NCI-H1417 (cell line): Measurements from ENCODE around the gene EGFL7.

ENCODE experiments used
- DNase-seq, 3 experiments: peaks; one replicate each; lab custom pipeline; 2025; lab: John Stamatoyannopoulos, UW

Gene EGFL7

DNA sequence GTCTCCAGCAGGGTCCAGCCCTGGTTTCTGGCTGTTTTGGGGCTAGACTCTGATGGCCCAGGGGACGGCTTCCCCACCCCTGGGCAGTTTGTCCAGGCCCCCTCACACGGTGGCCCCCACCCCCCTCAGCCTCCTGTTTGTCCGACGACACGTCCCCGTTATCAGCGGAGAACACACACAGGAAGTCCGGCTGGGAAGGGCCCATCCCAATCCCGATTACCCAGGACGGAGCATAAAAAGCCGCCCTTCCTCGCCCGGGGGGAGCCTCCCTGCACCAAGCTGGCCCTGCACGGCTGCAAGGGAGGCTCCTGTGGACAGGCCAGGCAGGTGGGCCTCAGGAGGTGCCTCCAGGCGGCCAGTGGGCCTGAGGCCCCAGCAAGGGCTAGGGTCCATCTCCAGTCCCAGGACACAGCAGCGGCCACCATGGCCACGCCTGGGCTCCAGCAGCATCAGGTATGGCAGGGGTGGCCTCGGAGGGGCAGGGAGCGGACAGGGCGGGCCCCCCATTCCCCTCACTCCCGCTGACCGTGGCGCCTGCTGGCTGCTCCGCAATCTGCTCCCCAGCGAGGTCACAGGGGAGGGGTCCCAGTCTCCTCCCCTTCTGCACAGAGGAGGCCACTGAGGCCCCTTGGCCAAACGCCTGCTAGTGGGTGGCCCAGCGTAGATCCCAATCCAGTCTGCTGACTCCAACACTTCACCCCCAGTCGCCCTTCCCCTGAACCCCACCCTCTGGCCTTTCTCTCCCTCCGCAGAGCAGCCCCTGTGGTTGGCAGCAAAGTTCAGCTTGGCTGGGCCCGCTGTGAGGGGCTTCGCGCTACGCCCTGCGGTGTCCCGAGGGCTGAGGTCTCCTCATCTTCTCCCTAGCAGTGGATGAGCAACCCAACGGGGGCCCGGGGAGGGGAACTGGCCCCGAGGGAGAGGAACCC, at the start of gene EGFL7:
TSS of gene EGFL7 (plus strand) at position 261 of the 926 bp plus-strand sequence. CDS start 5,367 bp downstream, outside the sequence.
- DNase-seq, result no peak

DNA sequence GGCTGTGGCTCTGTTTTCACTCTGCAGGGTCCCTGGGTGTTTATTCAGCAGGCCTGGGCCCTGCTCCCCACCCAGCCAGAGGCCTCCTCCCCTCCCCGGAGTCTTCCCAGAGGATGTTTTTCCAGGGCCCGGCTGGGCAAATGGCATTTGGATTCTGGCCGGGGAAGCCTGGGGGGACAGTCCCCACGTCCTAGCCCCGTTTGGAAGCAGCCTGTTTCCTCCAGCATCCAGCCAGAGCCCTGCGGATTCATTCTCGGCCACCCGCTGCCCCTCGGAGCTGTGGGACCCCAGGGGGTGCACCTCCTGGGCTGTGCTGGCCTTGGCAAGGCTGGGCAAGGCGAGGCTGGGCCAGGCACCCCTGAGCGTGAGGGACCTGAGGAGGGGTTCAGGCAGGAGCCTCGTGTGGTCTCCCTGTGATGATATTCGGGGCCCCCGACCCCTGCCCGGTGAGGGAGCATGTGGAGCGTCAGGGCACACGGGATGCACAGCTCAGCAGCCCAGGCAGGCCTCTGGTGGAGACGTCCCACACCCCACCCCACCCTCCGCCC, 48.8 kb upstream of the EGFL7 start:
- no peak for DNase-seq

DNA sequence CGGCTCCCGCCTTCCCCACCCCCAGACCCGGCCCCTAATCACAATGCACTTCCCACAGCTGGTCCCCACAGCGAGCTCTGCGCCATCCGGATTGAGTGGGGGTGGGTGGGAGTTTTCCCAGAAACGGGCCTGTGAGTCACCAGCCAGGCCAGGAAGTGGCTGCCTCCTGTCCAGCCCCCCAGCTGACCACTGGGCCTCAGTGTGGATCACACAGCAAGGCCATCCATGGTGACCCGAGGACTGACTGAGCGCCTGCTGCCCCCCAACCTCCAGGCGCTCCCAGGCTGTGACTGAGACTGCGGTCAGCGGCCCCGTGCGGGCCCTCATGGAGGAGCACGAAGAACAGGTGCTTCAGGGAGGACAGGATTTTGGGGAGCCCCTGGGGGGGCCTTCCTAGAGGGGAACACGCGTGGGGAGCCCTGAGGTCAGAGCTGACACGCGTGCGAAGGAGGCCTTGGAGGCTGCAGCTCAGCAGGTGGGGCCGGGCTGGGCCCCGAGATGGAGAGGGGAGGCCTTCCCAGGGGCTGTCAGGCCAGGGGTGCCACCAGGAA, 48.3 kb upstream of the EGFL7 start:
- no peak for DNase-seq

DNA sequence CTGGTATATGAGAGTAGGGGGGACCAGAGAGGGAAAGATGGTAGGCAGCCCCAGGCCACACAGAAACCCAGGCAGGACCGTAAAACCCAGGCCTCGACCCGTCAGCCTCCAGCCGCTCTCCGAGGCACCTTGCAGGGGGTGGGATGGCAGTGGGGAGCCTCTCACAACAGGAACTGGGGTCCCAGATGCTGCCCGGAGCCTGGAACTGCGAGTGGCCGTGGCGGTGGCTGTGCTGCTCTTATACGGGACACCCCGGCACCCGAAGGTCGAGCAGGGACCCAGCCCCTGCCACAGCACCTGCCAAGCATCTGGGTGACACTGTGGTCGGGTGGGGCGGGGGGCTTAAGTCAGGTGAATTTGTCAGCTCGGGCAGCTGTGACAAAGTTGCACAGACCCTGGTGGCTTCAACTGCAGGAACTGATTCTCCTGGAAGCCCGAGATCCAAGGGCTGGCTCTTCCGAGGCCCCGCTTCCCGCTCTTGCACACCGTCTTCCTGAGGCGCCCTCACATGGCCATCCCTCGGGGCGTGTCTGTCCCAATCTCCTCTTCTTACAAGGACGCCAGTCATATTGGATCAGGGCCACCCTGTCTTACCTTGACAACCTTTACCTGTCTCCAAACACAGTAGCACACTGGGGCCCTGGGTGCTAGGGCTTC, 47.6 kb upstream of the EGFL7 start:
- DNase-seq, result no peak

DNA sequence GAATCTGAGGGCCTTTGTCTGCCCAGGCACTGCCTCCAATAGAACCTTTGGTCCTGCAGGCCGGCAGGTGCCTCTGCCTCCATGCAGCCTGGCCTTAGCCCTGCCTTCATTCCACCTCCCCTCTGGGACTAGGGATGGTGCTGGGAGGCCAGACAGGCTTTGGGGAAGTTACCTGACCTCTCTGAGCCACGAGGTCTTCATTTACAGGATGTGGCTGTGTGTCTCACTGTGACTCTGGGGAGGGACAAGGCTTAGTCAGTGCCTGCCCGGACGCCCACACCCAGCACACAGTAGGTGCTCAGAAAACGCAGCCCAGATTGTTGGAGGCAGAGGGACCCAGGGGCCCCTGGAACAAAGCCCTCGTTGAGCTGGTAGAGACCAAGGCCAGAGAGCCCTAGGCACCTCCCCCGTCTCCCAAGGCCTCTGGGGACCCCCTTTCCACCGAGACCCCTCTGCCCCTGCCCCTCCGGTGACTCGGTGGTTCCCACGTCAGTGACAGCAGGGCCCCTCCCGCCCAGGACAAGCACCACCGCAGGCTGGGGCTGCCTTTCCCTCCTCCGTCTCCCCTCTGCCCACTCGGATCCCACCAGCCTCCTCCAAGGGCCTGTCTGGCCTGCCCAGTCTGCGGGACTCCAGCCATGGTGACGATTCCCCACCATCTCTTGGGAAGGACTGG, 46.9 kb upstream of the EGFL7 start:
- DNase-seq, result no peak

DNA sequence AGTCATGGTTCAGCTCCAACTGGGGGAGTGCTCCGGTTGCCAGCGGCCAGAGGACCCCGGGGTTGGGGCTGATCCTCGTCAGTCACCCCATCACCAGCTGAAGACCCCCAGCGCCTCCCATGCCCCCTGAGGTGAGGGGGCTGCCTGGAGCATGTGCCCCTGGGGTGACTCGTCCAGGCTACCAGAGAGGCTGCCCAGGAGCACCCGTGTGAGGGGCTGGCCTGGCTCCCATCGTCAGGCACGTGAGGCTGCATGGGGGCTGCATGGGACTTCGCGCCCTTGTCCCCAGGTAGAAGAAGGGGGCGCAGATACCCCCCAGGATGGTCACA, 46.4 kb upstream of the EGFL7 start:
- DNase-seq, result no peak

DNA sequence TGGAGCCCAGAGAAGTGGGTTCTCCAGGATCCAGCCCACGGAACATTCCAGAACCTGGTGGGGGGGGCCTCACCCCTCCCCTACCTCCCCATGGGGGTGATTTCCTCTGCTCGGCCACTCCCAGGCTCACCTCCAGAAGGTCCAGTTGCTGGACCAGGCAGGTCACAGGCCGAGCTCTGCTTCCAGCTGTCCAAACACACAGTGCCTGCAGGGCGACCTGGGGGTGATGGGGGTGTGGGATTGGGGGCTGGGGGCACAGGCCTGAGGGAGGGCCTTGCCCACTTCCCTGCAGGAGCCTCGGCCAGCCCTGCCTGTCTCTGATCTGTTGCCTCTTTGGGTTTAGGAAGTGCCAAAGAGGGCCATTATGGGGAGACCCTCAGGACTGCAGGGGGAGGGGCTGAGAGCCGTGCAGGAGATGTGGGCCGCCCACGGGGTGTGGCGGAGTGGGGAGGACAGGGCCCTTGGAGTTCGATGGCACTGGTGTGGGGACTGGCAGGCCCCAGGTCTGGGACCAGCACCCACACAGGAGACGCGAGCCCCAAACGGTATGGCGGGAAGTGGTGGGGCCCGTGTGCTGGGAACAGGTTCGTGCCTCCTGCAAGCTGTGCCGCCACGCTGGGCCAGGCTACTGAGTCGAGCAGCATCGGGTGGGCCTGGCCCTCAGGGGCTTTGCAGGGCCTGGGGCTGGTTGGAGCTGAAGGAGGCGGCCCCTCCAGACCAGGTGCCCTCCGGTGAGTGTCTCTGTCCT, 45.6 kb upstream of the EGFL7 start:
- no peak for DNase-seq

DNA sequence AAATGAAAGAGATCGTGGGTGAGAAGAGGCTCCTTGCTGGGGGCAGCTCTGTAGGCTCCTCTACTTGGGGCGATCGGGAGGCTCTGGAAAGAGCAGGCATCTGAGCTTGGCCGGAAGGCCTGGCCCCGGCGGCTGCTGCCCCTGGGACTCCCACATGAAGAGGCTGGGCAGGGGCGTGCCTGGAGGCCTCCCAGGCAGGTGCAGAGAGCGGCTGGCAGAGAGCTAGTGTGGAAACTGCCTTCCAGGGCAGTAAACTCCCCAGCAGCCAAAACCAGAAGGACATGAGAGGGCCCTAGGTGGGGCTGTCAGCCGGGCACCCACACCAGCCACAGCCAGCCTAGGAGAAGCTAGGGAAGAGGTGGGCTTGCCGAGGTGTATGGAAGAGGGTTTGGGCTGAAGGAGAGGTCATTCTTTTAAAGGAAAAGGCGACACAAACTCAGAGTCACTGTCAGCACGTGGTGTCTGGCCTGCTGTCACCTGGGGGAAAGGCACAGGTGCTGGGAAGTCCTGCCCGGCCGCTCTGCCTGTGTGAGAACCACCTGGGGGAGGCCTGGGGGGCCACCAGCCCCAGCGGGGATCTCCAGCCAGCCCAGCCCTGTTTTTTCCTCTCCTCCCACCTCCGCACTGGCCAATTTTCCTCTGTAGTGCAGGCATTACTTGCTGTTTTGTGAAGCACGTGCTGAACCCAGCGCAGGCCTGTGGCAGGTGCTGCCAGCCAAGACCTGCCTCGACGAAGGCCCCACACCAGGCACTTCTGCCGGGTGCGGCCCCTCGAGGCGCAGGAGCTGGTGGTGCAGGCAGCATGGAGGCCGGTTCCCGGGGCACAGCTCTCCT, 44.8 kb upstream of the EGFL7 start:
- peak; percentile 14 to 78 (median 73) for DNase-seq

DNA sequence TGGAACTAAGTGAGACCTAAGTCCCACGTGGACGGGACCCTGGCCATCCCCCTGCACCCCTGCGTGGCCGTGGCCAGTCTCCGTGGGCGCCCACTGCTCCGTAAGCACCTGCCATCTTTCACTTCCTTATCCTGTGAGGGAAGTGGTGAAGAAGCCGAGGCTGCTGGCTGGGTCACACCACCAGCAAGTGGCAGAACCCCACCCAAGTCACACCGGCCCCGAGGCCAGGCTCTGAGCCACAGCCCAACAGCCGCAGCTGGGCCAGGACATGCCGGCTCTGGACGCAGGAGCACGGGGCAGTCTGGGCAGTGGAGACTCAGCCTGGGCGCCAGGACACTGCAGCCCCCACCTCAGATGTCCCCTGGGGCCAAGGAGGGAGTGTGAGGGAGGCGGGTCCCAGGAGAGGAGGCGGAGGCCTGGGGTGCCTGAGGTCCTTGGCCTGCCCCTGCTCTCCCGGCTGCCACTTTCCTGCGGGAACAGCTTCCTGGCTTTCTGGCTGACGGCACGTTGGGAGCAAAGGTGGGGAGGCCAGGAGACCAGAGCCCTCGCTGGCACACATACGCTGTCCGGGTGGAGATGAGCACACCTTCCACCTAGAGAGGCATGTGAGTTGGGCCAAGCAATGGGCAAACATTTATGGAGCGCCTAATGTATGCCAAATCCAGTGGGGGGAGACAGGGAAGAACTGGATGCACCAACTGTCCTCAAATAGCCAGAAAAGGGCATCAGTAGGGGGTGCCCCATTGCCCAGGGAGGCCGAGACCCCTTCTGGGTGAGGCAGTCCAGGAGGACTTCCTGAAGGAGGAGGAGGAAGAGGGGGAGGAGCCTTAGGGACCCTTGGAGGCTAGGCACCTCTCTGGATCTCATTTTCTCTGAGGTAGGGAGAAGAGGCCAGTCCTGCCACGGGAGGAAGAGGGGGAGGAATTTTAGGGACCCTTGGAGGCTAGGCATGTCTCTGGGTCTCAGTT, 43.9 kb upstream of the EGFL7 start:
- no peak for DNase-seq

DNA sequence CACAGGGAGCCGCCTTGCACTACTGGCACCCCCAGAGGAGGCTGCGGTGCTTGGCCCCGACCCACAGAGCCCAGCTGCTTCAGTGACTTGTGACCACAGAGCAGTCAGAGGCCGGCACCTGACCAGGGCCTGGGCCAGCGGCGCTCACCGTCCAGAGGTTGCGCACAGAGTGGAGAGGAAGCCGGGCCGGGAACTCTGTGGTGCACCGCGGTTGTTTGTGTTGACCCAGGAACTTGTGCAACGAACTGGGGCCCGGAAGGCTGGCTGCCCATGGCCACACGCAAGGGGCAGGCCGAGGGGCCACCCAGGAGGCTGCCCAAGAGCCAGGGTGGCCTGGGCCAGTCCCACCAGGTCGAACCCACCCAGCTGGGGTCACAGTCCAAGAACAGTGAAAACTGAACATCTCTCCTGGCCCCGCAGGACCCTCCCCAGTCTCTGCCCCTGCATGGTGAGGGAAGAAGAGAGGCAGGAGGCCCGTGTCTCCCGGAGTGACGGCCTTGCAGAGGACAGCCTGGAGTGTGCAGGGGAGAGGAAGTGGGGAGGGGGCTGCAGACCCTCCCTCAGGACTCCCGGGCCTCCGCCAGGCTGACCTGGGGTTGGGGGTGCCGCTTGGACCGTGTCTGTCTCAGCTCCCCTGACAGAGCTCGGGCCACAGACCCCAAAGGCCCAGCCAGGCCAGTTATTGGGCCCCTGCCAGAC, 42.8 kb upstream of the EGFL7 start:
- DNase-seq, result no peak

DNA sequence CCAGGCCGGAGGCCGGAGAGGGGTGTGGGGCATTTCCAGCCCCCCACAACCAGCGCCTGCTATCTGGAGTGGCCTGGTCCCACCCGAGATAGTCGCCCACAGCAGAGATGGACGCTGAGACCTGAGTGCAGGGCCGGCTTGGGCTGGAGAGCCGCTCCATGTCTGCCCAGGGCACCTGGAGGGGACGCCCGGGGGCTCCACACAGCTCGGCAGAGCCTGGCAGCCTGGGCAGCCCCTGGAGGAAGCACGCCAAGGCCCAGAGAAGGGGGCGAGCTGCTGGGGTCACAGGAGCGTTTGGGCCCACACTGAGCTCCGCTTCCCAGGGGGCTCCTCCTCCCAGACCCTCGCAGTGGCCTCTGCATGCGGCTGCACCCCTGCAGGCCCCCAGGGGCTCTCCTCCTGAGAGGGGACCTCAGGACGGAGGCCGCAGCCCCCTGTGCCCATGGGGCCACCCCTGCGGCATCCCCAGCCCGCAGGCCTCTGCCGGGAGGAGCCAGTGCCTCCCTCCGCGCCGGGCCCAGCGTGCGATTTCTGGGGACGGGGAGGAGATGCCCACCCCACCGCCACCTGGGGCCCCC, 42.2 kb upstream of the EGFL7 start:
- DNase-seq, result no peak

DNA sequence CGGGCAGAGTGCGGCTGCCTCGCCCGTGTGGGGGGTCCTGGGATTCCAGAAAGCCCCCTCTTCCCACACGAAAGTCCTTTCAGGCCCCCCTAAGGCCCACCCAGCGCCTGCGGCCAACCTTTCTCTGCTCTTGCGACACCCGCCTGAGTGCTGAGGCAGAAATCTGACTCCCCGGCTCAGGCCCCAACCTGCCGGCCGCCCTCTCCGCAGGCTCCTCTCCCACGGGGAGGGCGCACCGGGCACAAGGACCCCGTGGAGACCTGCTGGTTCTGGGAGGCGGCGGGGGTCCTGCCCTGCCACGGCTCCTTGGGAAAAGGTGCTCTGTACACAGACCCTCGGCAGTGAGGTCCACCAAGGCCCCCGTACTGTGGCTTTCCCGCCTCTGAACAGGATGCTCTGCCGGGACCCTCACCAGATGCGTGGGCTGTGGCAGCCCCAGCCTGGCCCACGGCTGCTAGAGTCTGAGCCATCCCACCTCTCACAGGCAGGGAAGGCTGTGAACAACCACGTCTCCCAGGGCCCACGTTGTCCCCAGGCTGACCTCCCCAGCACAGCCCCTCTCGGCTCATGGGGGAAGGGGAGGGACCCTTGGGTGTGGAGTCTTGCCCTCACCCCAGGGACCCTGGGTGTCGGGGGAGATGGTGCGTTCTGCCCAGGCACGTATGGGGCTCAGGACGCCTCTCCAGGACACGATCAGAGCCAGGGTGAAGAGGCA, 41.5 kb upstream of the EGFL7 start:
- peak in 1 of 3 experiments; percentile 1 for DNase-seq

DNA sequence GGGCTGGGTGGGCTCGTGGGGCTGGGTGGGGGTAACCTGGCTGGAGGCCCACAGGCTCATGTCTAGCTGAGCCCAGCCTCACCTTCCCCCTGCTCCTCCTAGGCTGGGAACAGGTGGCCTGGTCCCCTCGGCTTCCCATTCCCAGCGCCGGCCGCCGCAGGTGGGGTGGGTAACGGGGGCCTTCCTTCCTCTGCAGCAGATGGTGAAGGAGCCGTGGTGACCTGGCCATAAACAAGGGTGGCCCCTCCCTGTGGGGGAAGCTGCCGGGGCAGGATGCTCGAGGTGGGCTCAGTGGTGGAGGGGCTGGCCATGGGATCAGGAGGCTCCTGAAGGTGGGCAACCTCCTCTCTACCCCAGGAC, 41.0 kb upstream of the EGFL7 start:
- DNase-seq, result no peak

DNA sequence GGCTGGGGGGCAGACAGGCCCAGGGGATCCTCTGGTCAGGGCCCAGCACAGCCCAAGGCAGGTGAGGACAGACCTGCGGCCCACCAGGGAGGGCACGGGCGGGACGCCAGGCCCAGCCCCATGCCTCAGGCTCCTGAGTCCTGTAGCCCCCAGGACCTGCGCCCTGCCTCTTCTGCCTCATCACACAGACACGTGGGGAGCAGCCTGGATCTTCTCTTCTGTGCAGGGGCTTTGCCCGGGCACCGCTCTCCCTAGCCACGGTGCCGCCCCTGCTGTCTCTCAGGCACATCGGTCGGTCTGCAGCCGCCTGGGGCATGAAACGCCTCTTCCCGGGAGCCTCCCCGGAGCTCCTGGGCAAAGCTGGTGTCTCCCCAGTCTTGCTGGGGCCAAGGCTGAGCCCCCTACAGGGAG, 40.2 kb upstream of the EGFL7 start:
- no peak for DNase-seq

DNA sequence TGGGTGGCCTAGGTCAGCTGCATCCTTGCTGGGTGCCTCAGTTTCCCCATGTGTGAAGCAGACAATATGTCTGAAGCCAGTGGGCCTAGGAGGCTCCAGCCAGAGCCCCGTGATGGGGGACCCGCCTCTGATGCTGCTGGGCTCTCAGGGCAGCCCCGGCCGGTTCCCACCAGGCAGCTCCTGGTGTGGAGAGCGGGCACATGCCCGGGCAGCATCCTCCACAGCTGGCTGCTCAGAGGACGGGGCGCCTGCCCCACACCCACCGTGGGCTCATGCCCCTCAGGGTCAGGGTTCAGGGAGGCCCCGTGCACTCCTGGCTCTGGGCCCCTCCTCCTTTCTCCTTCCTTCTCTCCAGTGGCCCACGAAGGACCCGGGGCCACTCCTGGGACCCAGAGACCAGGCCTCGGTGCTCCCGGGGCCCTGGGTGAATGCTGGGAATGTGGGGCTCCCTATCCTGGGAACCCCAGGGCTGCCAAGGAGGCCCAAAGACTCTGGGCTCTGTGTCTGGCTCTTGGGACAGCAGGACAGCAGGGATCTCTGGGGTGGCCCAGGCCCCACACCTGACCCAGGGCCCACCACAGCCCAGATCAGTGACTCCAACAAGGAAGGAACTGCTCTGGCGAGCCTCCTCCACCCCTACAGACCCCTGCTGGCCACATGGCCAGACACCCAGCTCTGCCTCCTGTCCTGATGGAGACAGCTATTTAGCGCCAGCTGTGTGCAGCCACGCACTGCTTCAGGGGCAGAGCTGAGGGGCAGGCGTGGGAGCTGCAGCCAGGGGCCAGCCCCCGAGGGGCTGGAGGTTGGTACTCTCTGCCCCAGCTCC, 39.5 kb upstream of the EGFL7 start:
- DNase-seq, result no peak

DNA sequence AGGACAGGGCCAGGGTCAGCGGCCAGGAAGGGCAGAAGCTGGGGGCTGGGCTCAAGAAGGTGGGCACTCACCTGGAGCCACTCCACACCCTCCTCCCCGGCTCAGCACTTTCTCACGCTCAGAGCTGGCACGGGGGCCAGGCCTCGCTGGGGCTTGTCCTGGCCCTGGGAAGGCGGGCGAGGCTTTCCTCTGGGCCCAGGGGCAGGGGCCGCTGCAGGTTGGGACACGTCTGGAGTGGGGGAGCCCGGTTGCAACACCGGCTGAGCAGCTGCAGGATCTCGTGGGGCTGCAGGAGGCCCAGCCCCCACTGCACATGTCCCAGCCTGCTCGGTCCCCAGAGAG, 38.9 kb upstream of the EGFL7 start:
- DNase-seq, result peak; percentile 32 to 57 (median 44)
